ENCODE results near the gene ITGA8.
"Not testable (repeated sequence)": the region's sequence is repeated elsewhere in the genome, so short reads cannot be mapped to it uniquely, and the experiment has no call there.

The ITGA8 gene

DNA sequence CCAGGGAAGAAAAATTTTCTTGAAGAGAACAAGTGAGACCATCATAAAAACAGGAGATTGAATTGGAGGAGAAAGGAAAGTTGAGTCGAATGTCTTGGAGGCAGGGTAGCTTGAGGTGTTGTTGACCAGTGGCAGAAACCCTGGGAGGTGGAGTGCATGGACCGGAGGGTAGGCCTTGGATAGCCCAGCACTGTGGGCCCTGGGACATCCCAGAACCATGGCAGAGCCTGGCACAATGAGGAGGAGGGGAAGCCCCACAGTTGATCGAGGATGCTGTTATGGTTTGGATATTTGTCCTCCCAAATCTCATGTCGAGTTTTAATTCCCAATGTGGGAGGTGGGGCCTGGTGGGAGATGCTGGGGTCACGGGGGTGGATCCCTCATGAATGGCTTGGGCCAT, 157.1 kb downstream of the ITGA8 start:
- H3K4me3 ChIP-seq (ENCODE audit: low read depth, low read length) = no peak overlapping the region

GRCh38 chr10:15562116-15562515, 157.6 kb downstream of the ITGA8 start:
- no peak overlapping the region for H3K4me3 ChIP-seq (ENCODE audit: low read depth, low read length)

GRCh38 chr10:15558136-15558535, 161.6 kb downstream of the ITGA8 start:
- no peak overlapping the region for H3K4me3 ChIP-seq (ENCODE audit: low read depth, low read length)

DNA sequence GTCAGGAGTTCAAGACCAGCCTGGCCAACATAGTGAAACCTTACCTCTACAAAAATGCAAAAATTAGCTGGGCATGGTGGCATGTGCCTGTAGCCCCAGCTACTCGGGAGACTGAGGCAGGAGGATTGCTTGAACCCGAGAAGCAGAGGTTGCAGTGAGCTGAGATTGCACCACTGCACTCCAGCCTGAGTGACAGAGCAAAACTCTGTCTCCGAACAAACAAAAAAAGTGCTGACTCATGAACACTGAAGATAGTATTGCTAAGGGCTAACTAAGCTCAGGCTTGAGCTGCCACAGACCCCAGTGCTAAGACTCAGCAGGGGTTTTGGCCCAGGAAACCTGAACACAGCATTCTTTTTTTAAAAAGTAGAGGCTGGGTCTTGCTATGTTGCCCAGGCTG, 162.6 kb downstream of the ITGA8 start:
- H3K4me3 ChIP-seq (ENCODE audit: low read depth, low read length) = not testable (repeated sequence)

DNA sequence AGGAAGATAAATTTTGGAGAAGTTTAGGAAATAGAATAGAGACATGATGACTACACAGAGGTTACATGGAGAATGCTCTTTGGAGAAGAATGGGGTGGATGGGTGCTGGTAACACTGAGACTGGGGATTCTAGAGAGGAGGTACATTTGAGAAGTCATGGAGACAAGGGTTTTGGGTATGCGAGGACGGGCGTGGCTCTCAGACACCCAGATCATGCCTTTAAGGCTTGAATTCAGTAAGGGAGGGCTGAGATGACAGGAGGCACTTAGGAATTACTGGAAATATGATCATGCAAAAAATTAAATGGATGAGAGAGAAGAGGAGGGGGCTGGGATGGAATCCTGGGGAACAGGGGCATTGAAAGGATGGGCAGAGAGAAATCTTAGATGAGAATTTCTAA, 168.8 kb downstream of the ITGA8 start:
- no peak overlapping the region for H3K4me3 ChIP-seq (ENCODE audit: low read depth, low read length)

DNA sequence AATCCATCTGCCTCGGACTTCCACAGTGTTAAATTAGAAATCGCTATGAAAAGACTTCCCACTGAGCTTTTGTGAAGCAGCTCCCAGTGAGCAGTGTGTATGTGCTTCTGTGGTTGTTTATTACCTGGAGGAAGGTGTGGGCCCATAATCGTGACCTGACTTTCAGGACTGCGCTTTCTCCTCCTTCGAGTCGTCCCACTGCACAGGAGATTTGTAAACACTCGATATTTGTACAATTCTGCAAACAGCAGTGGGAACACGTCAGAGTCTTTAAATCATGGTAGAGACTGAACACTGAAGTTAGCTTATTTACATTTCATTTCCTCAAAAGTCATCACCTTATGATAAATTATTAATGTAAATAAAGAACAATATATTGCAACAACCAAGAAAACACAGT, 171.4 kb downstream of the ITGA8 start:
- no peak overlapping the region for H3K4me3 ChIP-seq (ENCODE audit: low read depth, low read length)

- no peak overlapping the region for H3K4me3 ChIP-seq (ENCODE audit: low read depth, low read length)
Observed at GRCh38 chr10:15546606-15547005, 173.1 kb downstream of the ITGA8 start.

DNA sequence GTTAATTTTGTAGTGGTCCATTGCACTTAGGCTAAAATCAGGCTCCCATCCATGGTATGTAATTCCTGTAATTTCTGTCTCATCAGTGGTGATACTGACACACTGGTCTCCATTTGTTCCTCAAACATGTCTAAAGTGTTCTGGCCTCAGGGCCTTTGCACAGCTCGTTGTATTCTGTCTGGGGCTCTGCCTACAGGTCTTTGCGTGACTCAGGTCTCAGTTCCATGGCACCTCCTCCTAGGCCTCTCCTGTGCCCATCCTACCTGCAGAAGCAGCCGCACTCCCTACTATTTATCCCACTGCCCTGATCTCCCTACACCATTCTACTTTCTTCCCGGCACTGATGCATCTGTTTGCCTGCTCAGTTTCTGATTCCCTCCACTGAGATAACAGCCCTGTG, 173.8 kb downstream of the ITGA8 start:
- H3K4me3 ChIP-seq (ENCODE audit: low read depth, low read length) = no peak overlapping the region

DNA sequence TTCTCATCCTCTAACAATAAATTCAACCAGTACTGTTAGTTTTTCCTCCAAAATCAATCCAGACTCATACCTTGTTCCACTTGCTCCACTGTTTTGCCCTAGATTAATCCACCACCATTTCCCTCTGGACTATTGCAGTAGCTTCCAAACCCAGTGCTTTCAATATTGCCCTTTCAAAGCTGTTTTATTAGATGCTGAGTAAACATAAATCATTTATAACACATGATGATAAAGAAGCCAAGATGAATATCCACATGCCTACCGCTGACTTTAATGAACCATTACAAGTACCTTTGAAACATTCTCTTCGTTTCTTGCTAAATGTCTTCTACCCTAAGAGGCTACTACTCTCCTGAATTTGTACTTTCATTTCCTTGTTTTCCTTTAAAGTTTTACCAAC, 174.5 kb downstream of the ITGA8 start:
- no peak overlapping the region for H3K4me3 ChIP-seq (ENCODE audit: low read depth, low read length)

DNA sequence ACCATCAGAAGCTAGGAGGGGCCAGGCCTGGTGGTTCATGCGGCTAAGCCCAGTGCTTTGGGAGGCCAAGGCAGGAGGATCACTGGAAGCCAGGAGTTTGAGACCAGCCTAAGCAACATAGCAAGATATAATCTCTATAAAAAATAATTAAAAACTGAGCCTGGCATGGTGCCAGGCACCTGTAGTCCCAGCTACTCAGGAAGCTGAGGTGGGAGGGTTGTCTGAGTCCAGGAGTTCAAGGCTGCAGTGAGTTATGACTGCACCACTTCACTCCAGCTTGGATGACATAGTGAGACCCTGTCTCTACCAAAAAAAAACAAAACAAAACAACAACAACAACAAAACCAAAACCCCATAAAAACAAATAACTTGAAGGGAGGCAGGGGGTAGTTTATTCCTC, 175.7 kb downstream of the ITGA8 start:
- no peak overlapping the region for H3K4me3 ChIP-seq (ENCODE audit: low read depth, low read length)

DNA sequence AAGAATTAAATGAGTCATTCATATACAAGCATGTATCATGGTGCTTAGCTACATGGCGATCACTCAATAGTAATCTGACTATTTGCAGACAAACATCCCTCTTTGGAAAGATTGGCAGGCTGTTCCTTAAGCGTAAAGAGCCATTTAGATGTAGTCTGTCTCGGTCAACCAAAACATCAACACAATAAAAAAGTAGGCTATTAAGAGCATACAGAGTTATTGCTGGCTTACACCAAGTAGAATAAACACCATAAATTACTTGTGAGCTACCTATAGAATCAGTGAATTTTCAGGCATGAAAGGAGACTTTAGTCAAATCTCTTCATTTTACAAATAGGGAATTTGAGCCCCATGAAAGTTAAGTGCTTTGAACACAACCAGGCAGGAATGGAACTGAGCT, 176.9 kb downstream of the ITGA8 start:
- H3K4me3 ChIP-seq (ENCODE audit: low read depth, low read length) = no peak overlapping the region

DNA sequence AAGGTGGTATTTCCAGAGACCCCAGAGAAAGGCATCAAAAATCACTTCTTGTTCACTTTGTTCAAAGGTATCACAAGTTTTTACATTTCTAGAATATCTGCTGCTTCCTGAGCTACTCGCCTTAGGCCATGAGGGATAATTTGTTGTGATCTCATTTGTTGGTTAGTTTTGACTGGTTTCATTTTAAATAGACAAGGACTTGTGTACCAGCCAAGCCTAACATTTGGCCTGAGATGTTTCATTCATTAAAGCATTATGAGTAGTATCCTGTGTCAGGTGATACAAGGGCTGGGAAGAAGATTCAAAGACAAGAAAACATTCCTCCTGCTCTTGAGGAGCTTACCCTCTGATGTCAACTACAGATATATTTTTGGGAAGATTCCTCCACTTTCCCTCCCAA, 178.3 kb downstream of the ITGA8 start:
- no peak overlapping the region for H3K4me3 ChIP-seq (ENCODE audit: low read depth, low read length)

DNA sequence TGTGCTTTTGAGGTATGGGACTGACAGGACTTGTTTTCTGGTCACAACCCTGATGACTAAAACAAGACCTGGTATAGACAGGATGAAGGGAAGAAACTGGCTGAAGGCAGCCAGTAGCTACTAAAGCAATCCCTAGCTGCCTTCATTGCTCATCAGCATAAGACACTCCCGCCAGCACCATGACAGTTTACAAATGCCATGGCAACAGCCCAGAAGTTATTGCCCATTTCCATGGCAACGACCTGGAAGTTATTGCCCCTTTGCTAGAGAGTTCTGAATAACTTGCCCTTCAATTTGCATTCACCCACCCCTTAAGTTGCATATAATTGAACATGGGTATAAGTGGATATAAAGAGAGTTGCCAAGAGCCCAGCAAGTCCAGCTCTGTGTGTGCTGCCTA, 179.0 kb downstream of the ITGA8 start:
- H3K4me3 ChIP-seq (ENCODE audit: low read depth, low read length) = no peak overlapping the region

DNA sequence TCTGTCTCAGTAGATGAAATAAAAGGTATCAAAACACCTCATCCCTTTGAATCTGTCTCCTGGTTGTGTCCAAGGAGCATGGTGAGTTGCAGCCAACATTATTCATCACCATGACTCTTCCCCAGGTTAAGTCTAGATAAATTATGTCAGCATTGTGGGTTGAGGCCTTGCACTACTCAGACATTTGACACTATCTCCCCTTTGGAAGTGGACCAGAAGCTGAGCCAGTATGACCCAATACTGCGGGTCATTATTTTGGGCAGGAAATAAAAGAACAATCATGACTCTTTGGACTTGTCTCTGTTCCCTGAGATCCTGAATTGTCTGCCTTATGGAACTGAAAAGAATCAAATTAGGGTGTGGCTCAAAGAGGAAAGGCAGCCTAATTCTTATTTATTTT, 180.5 kb downstream of the ITGA8 start:
- no peak overlapping the region for H3K4me3 ChIP-seq (ENCODE audit: low read depth, low read length)

DNA sequence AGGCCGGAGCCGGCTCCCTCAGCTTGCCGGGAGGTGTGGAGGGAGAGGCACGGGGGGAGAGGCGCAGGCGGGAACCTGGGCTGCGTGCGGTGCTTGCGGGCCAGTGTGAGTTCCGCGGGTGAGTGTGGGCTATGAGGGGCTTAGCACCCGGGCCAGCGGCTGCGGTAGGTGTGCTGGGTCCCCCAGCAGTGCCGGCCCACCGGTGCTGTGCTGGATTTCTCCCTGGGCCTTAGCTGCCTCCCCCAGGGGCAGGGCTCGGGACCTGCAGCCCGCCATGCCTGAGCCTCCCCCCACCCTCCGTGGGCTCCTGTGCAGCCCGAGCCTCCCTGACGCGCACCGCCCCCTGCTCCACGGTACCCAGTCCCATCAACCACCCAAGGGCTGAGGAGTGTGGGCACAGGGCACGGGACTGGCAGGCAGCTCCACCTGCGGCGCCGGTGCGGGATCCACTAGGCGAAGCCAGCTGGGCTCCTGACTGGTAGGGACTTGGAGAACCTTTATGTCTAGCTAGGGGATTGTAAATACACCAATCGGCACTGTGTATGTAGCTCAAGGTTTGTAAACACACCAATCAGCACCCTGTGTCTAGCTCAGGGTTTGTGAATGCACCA, 184.7 kb downstream of the ITGA8 start:
- not testable (repeated sequence) for H3K4me3 ChIP-seq (ENCODE audit: low read depth, low read length)

GRCh38 chr10:15531927-15532722, 187.6 kb downstream of the ITGA8 start:
- no peak overlapping the region for H3K4me3 ChIP-seq (ENCODE audit: low read depth, low read length)

DNA sequence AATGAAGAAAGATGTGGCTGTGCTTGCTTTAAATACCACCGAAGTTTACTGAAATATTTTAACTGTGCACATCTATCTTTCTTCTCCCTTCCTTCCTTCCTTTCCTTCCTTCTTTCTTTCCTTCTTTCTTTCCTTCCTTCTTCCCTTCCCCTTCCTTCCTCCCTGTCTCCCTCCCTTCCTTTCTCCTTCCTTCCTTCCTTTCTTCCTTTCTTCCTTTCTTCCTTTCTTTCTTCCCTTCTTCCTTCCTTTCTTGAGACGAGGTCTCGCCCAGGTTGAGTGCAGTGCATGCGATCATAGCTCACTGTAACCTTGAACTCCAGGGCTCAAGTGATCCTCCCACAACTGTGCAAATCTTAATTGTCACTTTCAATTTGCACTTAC, 190.9 kb downstream of the ITGA8 start:
- H3K4me3 ChIP-seq (ENCODE audit: low read depth, low read length) = no peak overlapping the region

- H3K4me3 ChIP-seq (ENCODE audit: low read depth, low read length) = no peak overlapping the region
Observed at GRCh38 chr10:15526754-15527153, 193.0 kb downstream of the ITGA8 start.

GRCh38 chr10:15521328-15521903, 198.3 kb downstream of the ITGA8 start:
- H3K4me3 ChIP-seq (ENCODE audit: low read depth, low read length) = no peak overlapping the region

DNA sequence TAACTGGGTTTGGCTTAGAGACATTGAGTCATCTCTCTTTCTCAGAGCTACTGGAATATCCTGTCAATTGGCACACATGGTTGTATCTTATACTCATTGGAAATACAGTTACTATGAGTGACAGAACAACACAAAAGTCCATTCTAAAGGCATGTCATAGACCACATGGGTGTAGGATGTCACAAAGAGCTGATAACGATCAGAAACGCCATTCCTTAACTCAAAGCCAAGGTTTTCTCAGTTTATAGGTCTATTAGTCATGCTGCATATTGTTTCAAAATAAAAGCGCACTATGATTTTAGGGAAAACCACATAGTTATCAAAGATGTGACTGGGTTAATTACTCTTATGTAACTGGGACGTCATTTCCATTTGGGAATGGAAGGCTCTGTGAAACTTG, 201.5 kb downstream of the ITGA8 start:
- H3K4me3 ChIP-seq (ENCODE audit: low read depth, low read length) = no peak overlapping the region

DNA sequence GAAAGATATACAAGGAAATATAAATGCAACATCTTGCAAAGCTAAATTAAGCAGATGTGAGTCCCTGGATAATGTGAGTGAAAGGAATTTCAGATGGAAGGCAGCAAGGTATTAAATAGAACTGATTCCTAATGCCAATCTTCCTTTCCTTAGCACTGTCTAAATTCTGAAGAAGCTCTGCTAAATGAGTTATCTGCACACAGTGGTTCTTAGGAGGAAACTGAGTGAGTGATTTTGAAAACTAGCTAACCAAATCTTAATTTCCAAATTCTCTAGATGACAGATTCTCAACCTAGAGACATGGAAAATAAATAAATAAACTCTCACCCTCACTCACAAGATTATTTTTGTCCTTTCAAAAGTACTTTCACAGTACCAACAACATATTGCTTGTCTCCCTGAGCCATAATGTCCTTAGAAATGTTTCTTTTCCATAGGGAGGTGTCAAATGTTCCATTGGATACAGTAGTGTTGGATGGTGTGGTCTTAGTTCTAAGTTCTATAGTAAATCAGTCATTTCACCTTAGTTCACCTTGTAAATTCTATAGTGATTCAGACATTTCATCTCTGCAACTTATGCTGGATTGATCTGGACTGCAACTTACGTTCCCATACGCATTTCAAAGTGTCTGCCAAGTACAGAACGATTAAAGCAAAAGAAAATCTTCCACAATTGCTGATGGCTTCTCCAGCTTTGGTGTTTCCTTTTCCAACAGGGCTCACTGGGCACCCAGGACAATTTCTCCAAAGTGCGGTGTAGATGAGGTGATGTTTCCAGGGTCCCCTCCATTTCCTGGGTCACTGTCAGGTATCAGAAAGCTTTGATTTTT, 203.3 kb downstream of the ITGA8 start:
- no peak overlapping the region for H3K4me3 ChIP-seq (ENCODE audit: low read depth, low read length)

- no peak overlapping the region for H3K4me3 ChIP-seq (ENCODE audit: low read depth, low read length)
Observed at GRCh38 chr10:15515202-15515601, 204.5 kb downstream of the ITGA8 start.
